Measurements from ENCODE around the gene ZEB1.

ZEB1 gene

GRCh38 chr10:31431021-31431420 lies 112.0 kb downstream of the ZEB1 start:
- Histone ChIP-seq H3K27me3 (ENCODE audit: insufficient read depth, low read length, poor library complexity, severe bottlenecking) (no peaks in the 10 kb centered on the region), H3K36me3 (ENCODE audit: insufficient read depth, low read length) (peaks cover 4% of the 10 kb centered on the region; the same call in 1 of the 2 replicates), H2AFZ (ENCODE audit: low read length) (no peak overlapping the region), H3K79me2 (ENCODE audit: insufficient read depth, low read length) (peaks cover 87% of the 10 kb centered on the region), H3K9ac (ENCODE audit: low read depth, low read length, poor library complexity, severe bottlenecking) (no peak overlapping the region), H3K4me3 (ENCODE audit: low read length, poor library complexity, severe bottlenecking) (no peak overlapping the region), H3K9me3 (ENCODE audit: insufficient read depth, low read depth, low read length) (no peaks in the 10 kb centered on the region), H3K4me2 (ENCODE audit: low read depth, low read length, poor library complexity, severe bottlenecking) (no peak overlapping the region), H3K9me2 (replicated peaks; ENCODE audit: low read depth, low read length) (no peaks in the 10 kb centered on the region), H3K4me1 (ENCODE audit: insufficient read depth, low read length, poor library complexity, severe bottlenecking) (peaks cover 8% of the 10 kb centered on the region), H4K20me1 (ENCODE audit: insufficient read depth, low read length, poor library complexity, severe bottlenecking) (peaks cover 18% of the 10 kb centered on the region), H3F3A (ENCODE audit: low read depth) (no peaks in the 10 kb centered on the region)
- TF ChIP-seq CTCF (conservative IDR thresholded peaks at IDR 0.05; ENCODE audit: low read length) (no peak), EZH2phosphoT487 (IDR thresholded peaks at IDR 0.05; ENCODE audit: borderline replicate concordance) (no peak)

GRCh38 chr10:31437959-31438358 lies 118.9 kb downstream of the ZEB1 start:
- no peak overlapping the region for H3K9ac ChIP-seq (ENCODE audit: low read depth, low read length, poor library complexity, severe bottlenecking)
- H2AFZ ChIP-seq (ENCODE audit: low read length), result no peak overlapping the region
- no peak overlapping the region for H3K4me3 ChIP-seq (ENCODE audit: low read length, poor library complexity, severe bottlenecking)
- no peaks in the 10 kb centered on the region for H3K4me1 ChIP-seq (ENCODE audit: insufficient read depth, low read length, poor library complexity, severe bottlenecking)
- H3K36me3 ChIP-seq (ENCODE audit: insufficient read depth, low read length), result peaks cover 4% of the 10 kb centered on the region; the same call in 1 of the 2 replicates
- H3K79me2 ChIP-seq (ENCODE audit: insufficient read depth, low read length), result peaks cover 64% of the 10 kb centered on the region
- peaks cover 23% of the 10 kb centered on the region for H4K20me1 ChIP-seq (ENCODE audit: insufficient read depth, low read length, poor library complexity, severe bottlenecking)
- no peaks in the 10 kb centered on the region for H3K27me3 ChIP-seq (ENCODE audit: insufficient read depth, low read length, poor library complexity, severe bottlenecking)
- H3K9me3 ChIP-seq (ENCODE audit: insufficient read depth, low read depth, low read length), result no peaks in the 10 kb centered on the region; the same call in 1 of the 2 replicates
- no peaks in the 10 kb centered on the region for H3K9me2 ChIP-seq (replicated peaks; ENCODE audit: low read depth, low read length)
- H3F3A ChIP-seq (ENCODE audit: low read depth), result no peaks in the 10 kb centered on the region
- H3K4me2 ChIP-seq (ENCODE audit: low read depth, low read length, poor library complexity, severe bottlenecking), result no peak overlapping the region
- TF ChIP-seq EZH2phosphoT487 (IDR thresholded peaks at IDR 0.05; ENCODE audit: borderline replicate concordance) (no peak), CTCF (conservative IDR thresholded peaks at IDR 0.05; ENCODE audit: low read length) (no peak)

GRCh38 chr10:31451766-31452165 lies 132.8 kb downstream of the ZEB1 start:
- H3K9ac ChIP-seq (ENCODE audit: low read depth, low read length, poor library complexity, severe bottlenecking), result no peak overlapping the region
- no peak overlapping the region for H3K4me2 ChIP-seq (ENCODE audit: low read depth, low read length, poor library complexity, severe bottlenecking)
- H3K79me2 ChIP-seq (ENCODE audit: insufficient read depth, low read length), result peaks cover 44% of the 10 kb centered on the region
- peaks cover 12% of the 10 kb centered on the region for H4K20me1 ChIP-seq (ENCODE audit: insufficient read depth, low read length, poor library complexity, severe bottlenecking)
- TF ChIP-seq EZH2phosphoT487 (IDR thresholded peaks at IDR 0.05; ENCODE audit: borderline replicate concordance), result no peak
- no peak for TF ChIP-seq CTCF (conservative IDR thresholded peaks at IDR 0.05; ENCODE audit: low read length)
- H3K4me1 ChIP-seq (ENCODE audit: insufficient read depth, low read length, poor library complexity, severe bottlenecking), result no peaks in the 10 kb centered on the region
- H3K36me3 ChIP-seq (ENCODE audit: insufficient read depth, low read length), result no peaks in the 10 kb centered on the region
- H3F3A ChIP-seq (ENCODE audit: low read depth), result no peaks in the 10 kb centered on the region
- no peak overlapping the region for H3K4me3 ChIP-seq (ENCODE audit: low read length, poor library complexity, severe bottlenecking)
- no peaks in the 10 kb centered on the region for H3K27me3 ChIP-seq (ENCODE audit: insufficient read depth, low read length, poor library complexity, severe bottlenecking)
- H3K9me3 ChIP-seq (ENCODE audit: insufficient read depth, low read depth, low read length), result no peaks in the 10 kb centered on the region
- H2AFZ ChIP-seq (ENCODE audit: low read length), result no peak overlapping the region
- no peaks in the 10 kb centered on the region for H3K9me2 ChIP-seq (replicated peaks; ENCODE audit: low read depth, low read length)
